MM.1S (cell line): ENCODE measurements around the gene TBC1D8.

Experiments used
- EZH2phosphoT487 ChIP-seq: fragments of 300-600 bp; sonication (generic); IDR thresholded peaks from 2 replicates; pipeline ENCODE4 v1.6.1; 2018; ENCODE audit warnings: antibody characterized with exemption, low read length
- TF ChIP-seq, protein P1 (sequence below): fragments of 300-600 bp; sonication (generic); IDR thresholded peaks from 2 replicates; pipeline ENCODE4 v1.5.1; 2016; ENCODE audit warnings: antibody characterized with exemption, low read length, mixed read lengths

DNA sequence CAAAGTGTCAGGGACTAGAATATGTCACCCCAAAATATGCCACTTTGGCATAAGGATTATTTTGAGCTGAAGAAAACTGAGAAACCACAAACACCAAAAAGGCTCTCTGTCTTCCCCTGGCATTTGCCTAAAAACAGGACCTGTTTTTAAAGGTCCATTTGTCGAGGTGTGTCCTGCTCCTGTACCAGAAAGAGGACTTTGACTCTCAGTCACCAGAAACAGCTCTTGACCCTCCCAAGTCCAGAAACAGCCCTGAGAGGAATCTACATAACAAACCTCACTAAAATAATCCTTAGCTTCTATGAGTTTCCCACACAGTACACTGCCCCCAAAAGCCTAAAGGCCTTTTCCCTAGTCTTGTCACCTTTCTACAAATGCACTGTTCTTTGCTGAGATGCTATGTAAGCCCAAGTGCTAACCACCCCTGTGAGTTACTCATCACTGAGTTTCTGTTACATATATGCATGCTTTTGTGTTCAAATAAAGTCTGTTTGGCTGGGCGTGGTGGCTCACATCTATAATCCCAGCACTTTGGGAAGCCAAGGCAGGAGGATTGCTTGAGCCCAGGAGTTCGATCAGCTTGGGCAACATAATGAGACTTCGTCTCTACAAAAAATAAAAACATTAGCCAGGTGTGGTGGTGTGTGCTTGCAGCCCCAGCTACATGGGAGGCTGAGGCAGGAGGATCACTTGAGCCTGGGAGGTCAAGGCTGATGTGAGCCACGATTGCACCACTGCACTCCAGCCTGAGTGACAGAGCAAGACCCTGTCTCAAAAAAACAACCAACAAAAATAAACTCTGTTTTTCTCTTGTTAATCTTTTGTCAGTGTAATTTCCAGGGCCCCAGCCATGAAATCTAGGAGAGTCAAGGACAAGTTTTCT, 93.9 kb downstream of the TBC1D8 start:
- TF ChIP-seq, protein P1, sequence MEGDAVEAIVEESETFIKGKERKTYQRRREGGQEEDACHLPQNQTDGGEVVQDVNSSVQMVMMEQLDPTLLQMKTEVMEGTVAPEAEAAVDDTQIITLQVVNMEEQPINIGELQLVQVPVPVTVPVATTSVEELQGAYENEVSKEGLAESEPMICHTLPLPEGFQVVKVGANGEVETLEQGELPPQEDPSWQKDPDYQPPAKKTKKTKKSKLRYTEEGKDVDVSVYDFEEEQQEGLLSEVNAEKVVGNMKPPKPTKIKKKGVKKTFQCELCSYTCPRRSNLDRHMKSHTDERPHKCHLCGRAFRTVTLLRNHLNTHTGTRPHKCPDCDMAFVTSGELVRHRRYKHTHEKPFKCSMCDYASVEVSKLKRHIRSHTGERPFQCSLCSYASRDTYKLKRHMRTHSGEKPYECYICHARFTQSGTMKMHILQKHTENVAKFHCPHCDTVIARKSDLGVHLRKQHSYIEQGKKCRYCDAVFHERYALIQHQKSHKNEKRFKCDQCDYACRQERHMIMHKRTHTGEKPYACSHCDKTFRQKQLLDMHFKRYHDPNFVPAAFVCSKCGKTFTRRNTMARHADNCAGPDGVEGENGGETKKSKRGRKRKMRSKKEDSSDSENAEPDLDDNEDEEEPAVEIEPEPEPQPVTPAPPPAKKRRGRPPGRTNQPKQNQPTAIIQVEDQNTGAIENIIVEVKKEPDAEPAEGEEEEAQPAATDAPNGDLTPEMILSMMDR = no peak
- no peak for TF ChIP-seq EZH2phosphoT487
